H9 (cell line): ENCODE results near the gene PYROXD2. TPM values are rescaled to one million over a fixed set of nuclear protein-coding genes. Genes with fewer than 3 reads are reported as not detected.

Source experiments
- DNase-seq: peaks from one replicate; pipeline ENCODE4 v3.0.0-alpha.2; 2017
- H2AFZ ChIP-seq: one replicate; pipeline ENCODE4 v1.6.1; 2013; ENCODE audit warnings: mild to moderate bottlenecking, low read length, control low read depth, moderate library complexity
- H2AK5ac ChIP-seq: 2 replicates; pipeline ENCODE4 v1.6.1; 2013; ENCODE audit warnings: low read length, control low read depth, mixed read lengths; ENCODE audit not compliant: insufficient read length
- H2BK120ac ChIP-seq: one replicate; pipeline ENCODE4 v1.6.1; 2013; ENCODE audit warnings: low read depth, mild to moderate bottlenecking, low read length, control low read depth, inconsistent platforms; ENCODE audit not compliant: poor library complexity, severe bottlenecking
- H2BK12ac ChIP-seq: 2 replicates; pipeline ENCODE4 v1.6.1; 2013; ENCODE audit warnings: low read length, control low read depth, mixed read lengths, low read depth; ENCODE audit not compliant: insufficient read length
- H2BK15ac ChIP-seq: 2 replicates; pipeline ENCODE4 v1.6.1; 2013; ENCODE audit warnings: low read depth, low read length, control low read depth
- H2BK20ac ChIP-seq: one replicate; pipeline ENCODE4 v1.6.1; 2013; ENCODE audit warnings: low read depth, mild to moderate bottlenecking, low read length, control low read depth, inconsistent platforms; ENCODE audit not compliant: poor library complexity, severe bottlenecking
- H2BK5ac ChIP-seq: 2 replicates; pipeline ENCODE4 v1.6.1; 2013; ENCODE audit warnings: low read length, control low read depth, mixed read lengths; ENCODE audit not compliant: insufficient read length
- H3K14ac ChIP-seq: 2 replicates; pipeline ENCODE4 v1.6.1; 2013; ENCODE audit warnings: low read length, control low read depth; ENCODE audit not compliant: insufficient read depth
- H3K18ac ChIP-seq: 2 replicates; pipeline ENCODE4 v1.6.1; 2013; ENCODE audit warnings: low read depth, mild to moderate bottlenecking, mixed read lengths, low read length, control low read depth; ENCODE audit not compliant: insufficient read length
- H3K23ac ChIP-seq: 2 replicates; pipeline ENCODE4 v1.6.1; 2013; ENCODE audit warnings: low read length, control low read depth, mixed read lengths, low read depth; ENCODE audit not compliant: insufficient read length
- H3K23me2 ChIP-seq: 2 replicates; pipeline ENCODE4 v1.6.1; 2013; ENCODE audit warnings: low read depth, mild to moderate bottlenecking, mixed read lengths, low read length, control low read depth; ENCODE audit not compliant: insufficient read length, poor library complexity, severe bottlenecking
- H3K27ac ChIP-seq: 2 replicates; pipeline ENCODE4 v1.5.1; 2013; ENCODE audit warnings: low read length, control low read depth, mixed read lengths, low read depth; ENCODE audit not compliant: insufficient read length
- H3K27me3 ChIP-seq: 2 replicates; pipeline ENCODE4 v1.6.1; 2013; ENCODE audit warnings: low read length, control low read depth, inconsistent platforms; ENCODE audit not compliant: insufficient read depth
- H3K4ac ChIP-seq: 2 replicates; pipeline ENCODE4 v1.6.1; 2013; ENCODE audit warnings: low read depth, mild to moderate bottlenecking, control low read depth, inconsistent platforms, low read length, moderate library complexity
- H3K4me1 ChIP-seq: 2 replicates; pipeline ENCODE4 v1.6.1; 2013; ENCODE audit warnings: low read length, control low read depth, inconsistent platforms; ENCODE audit not compliant: insufficient read depth
- H3K4me2 ChIP-seq: 2 replicates; pipeline ENCODE4 v1.6.1; 2013; ENCODE audit warnings: low read length, control low read depth, mixed read lengths; ENCODE audit not compliant: insufficient read length, insufficient read depth
- H3K56ac ChIP-seq: 2 replicates; pipeline ENCODE4 v1.6.1; 2013; ENCODE audit warnings: low read depth, mild to moderate bottlenecking, mixed read lengths, low read length, control low read depth; ENCODE audit not compliant: insufficient read length
- H3K79me1 ChIP-seq: 2 replicates; pipeline ENCODE4 v1.6.1; 2013; ENCODE audit warnings: low read depth, mild to moderate bottlenecking, moderate library complexity, low read length, control low read depth, inconsistent platforms; ENCODE audit not compliant: insufficient read depth, poor library complexity, severe bottlenecking
- H3K79me2 ChIP-seq: 2 replicates; pipeline ENCODE4 v1.6.1; 2013; ENCODE audit warnings: low read length, control low read depth, inconsistent platforms; ENCODE audit not compliant: insufficient read depth
- H3K9ac ChIP-seq: 2 replicates; pipeline ENCODE4 v1.6.1; 2013; ENCODE audit warnings: low read length, control low read depth, mixed read lengths; ENCODE audit not compliant: insufficient read length; ENCODE audit errors: extremely low read depth
- H3K9me3 ChIP-seq: one replicate; pipeline ENCODE4 v1.6.1; 2013; ENCODE audit warnings: low read depth, low read length, inconsistent platforms; ENCODE audit not compliant: control insufficient read depth
- H3T11ph ChIP-seq: one replicate; pipeline ENCODE4 v1.6.1; 2013; ENCODE audit warnings: mild to moderate bottlenecking, low read length, control low read depth, inconsistent platforms
- H4K20me1 ChIP-seq: one replicate; pipeline ENCODE4 v1.6.1; 2013; ENCODE audit not compliant: control insufficient read depth, insufficient read length, insufficient read depth
- H4K5ac ChIP-seq: 2 replicates; pipeline ENCODE4 v1.6.1; 2013; ENCODE audit warnings: low read depth, mild to moderate bottlenecking, mixed read lengths, low read length, control low read depth; ENCODE audit not compliant: insufficient read length
- H4K8ac ChIP-seq: replicated peaks from 2 replicates; pipeline ENCODE4 v1.6.1; 2013; ENCODE audit warnings: low read length, control low read depth, mixed read lengths, low read depth; ENCODE audit not compliant: insufficient read length
- H4K91ac ChIP-seq: 2 replicates; pipeline ENCODE4 v1.6.1; 2013; ENCODE audit warnings: low read depth, mild to moderate bottlenecking, moderate library complexity, mixed read lengths, low read length, control low read depth; ENCODE audit not compliant: insufficient read length
- H3K27ac Mint-ChIP-seq, 3 experiments: 2 replicates in 2 of 3; 3 replicates in 1 of 3; pipeline ENCODE4 v1.8.0; 2020 to 2021; ENCODE audit warnings: mixed read lengths in 3 of 3, mild to moderate bottlenecking in 1 of 3, moderate library complexity in 1 of 3
- H3K27me3 Mint-ChIP-seq: 2 replicates; pipeline ENCODE4 v1.8.0; 2021; ENCODE audit warnings: low read depth, mild to moderate bottlenecking, moderate library complexity, mixed read lengths
- H3K36me3 Mint-ChIP-seq, 3 experiments: 2 replicates in 2 of 3; 3 replicates in 1 of 3; pipeline ENCODE4 v1.8.0; 2020 to 2021; ENCODE audit warnings: low read depth in 3 of 3, mixed read lengths in 3 of 3; ENCODE audit not compliant: insufficient read depth in 1 of 3
- H3K4me1 Mint-ChIP-seq, 2 experiments: 2 replicates each; pipeline ENCODE4 v1.8.0; 2020; ENCODE audit warnings: mixed read lengths in 2 of 2
- H3K4me3 Mint-ChIP-seq, 2 experiments: 2 replicates in 1 of 2; 3 replicates in 1 of 2; pipeline ENCODE4 v1.8.0; 2020 to 2021; ENCODE audit warnings: mild to moderate bottlenecking in 2 of 2, mixed read lengths in 2 of 2, moderate library complexity in 1 of 2
- H3K9me3 Mint-ChIP-seq, 2 experiments: 2 replicates in 1 of 2; 3 replicates in 1 of 2; pipeline ENCODE4 v1.8.0; 2020; ENCODE audit warnings: mild to moderate bottlenecking in 2 of 2, mixed read lengths in 2 of 2, moderate library complexity in 1 of 2
- CTCF ChIP-seq: fragments of 200-600 bp; sonication (generic); conservative IDR thresholded peaks from 3 replicates; pipeline ENCODE4 v1.8.0; 2021; ENCODE audit warnings: antibody characterized with exemption, mild to moderate bottlenecking
- WGBS: extraction: QIAGEN DNeasy Blood & Tissue Kit; methylation state at CpG from one replicate; pipeline ENCODE4 v1.1.7; 2013; ENCODE audit warnings: missing lambda C conversion rate, low lambda C conversion rate, mixed read lengths; ENCODE audit not compliant: insufficient read length; ENCODE audit errors: extremely low coverage; 5-methylcytosine and 5-hydroxymethylcytosine counted together
- total RNA-seq: library from RNA; stranded (reverse); gene quantifications from 2 replicates; pipeline ENCODE4 v1.2.1, GENCODE V29; 2021

Gene PYROXD2
- total RNA-seq, 1 experiment from 2014 or later, result 5.3 TPM

DNA sequence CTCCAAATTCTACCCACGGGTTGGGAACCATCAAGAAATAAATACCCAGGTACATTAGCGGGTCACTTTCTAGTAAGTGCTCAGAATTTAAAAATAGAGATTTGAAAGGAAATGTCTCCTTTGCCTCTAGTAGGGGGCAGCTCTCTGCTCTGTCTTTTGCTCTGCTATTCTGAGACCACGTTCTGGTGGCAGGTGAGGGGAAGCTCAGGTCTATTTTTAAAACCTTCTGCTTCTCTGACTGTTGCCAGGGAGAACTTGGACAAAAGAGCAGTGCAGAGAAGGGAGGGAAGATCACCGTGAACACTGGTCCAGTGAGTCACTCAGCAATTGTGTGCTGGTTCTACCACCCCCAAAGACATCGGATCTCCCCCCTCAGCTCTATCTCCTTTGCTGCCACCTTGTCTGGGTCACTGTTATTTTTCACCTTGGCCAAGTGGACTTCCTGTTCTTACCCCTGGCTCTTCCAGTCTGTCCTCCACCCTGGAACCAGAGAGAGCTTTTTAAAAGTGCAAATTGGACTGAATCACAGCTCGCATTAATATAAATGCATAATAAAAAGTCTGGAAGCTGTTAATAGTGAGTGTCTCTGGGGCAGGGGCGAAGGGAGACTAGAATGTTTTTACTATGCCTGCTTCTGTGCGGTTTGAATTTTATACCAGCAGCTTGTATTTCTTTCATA, 74.6 kb downstream of the PYROXD2 start:
- Mint-ChIP-seq H3K4me3 (no peak overlapping the region), H3K27me3 (no peaks in the 10 kb centered on the region), H3K9me3 (no peaks in the 10 kb centered on the region), H3K36me3 (no peaks in the 10 kb centered on the region), H3K4me1 (peaks cover 3 to 6% of the 10 kb centered on the region in 2 experiments; a peak in 1 of 4 replicates), H3K27ac (no peak overlapping the region)
- no peak overlapping the region for H2BK15ac ChIP-seq
- H3K79me2 ChIP-seq, result no peaks in the 10 kb centered on the region
- H3K4ac ChIP-seq, result no peak overlapping the region
- H3K4me1 ChIP-seq, result no peaks in the 10 kb centered on the region
- no peak overlapping the region for H3T11ph ChIP-seq
- DNase-seq, result no peak
- no peak for TF ChIP-seq CTCF
- H3K23ac ChIP-seq, result no peak overlapping the region
- no peak overlapping the region for H2BK20ac ChIP-seq
- H3K9ac ChIP-seq, result no peak overlapping the region
- H4K5ac ChIP-seq, result no peak overlapping the region
- WGBS, result no CpG with 5 or more reads among the region's 8 CpGs
- H4K8ac ChIP-seq, result no peak overlapping the region
- no peak overlapping the region for H4K91ac ChIP-seq
- H2AK5ac ChIP-seq, result no peak overlapping the region
- no peaks in the 10 kb centered on the region for H3K27me3 ChIP-seq
- H3K4me2 ChIP-seq, result no peak overlapping the region
- H2BK5ac ChIP-seq, result no peak overlapping the region
- no peak overlapping the region for H3K18ac ChIP-seq
- H4K20me1 ChIP-seq, result no peaks in the 10 kb centered on the region
- no peaks in the 10 kb centered on the region for H3K79me1 ChIP-seq
- H3K23me2 ChIP-seq, result no peaks in the 10 kb centered on the region
- H3K56ac ChIP-seq, result no peak overlapping the region
- no peak overlapping the region for H3K27ac ChIP-seq
- no peak overlapping the region for H3K14ac ChIP-seq
- H2BK120ac ChIP-seq, result no peak overlapping the region
- no peak overlapping the region for H2AFZ ChIP-seq
- H3K9me3 ChIP-seq, result no peaks in the 10 kb centered on the region
- H2BK12ac ChIP-seq, result no peak overlapping the region
